GM12872 (cell line): ENCODE results near the gene USP47.
A peak's percentile ranks its signal among the peaks of the same experiment; 100 is the strongest.

ENCODE experiments used
- TF ChIP-seq, protein P1 (sequence below): IDR thresholded peaks from 3 replicates; pipeline ENCODE4 v1.5.1; 2011; ENCODE audit warnings: low read depth, mild to moderate bottlenecking, low read length, moderate library complexity; ENCODE audit not compliant: insufficient read depth

Gene USP47

DNA sequence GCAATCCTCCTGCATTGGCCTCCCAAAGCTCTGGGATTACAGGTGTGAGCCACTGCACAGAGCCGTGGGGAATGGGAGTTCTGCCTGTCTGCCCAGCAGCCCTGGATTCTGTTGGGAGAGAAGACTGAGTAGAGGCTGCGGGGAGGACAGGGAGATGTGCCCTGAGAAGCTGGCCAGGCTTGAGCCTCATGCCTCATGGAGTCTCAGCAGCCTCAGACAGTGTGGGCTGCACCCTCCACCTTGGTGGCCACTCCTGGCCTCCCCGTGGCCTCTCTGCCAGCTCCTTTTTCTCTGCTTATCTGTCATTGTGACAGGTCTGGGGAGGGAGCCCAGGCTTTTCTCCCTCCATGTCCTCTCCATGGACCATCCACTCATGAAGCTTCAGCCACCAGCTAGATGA, 123.4 kb downstream of the USP47 start:
- TF ChIP-seq, protein P1, sequence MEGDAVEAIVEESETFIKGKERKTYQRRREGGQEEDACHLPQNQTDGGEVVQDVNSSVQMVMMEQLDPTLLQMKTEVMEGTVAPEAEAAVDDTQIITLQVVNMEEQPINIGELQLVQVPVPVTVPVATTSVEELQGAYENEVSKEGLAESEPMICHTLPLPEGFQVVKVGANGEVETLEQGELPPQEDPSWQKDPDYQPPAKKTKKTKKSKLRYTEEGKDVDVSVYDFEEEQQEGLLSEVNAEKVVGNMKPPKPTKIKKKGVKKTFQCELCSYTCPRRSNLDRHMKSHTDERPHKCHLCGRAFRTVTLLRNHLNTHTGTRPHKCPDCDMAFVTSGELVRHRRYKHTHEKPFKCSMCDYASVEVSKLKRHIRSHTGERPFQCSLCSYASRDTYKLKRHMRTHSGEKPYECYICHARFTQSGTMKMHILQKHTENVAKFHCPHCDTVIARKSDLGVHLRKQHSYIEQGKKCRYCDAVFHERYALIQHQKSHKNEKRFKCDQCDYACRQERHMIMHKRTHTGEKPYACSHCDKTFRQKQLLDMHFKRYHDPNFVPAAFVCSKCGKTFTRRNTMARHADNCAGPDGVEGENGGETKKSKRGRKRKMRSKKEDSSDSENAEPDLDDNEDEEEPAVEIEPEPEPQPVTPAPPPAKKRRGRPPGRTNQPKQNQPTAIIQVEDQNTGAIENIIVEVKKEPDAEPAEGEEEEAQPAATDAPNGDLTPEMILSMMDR, result no peak

DNA sequence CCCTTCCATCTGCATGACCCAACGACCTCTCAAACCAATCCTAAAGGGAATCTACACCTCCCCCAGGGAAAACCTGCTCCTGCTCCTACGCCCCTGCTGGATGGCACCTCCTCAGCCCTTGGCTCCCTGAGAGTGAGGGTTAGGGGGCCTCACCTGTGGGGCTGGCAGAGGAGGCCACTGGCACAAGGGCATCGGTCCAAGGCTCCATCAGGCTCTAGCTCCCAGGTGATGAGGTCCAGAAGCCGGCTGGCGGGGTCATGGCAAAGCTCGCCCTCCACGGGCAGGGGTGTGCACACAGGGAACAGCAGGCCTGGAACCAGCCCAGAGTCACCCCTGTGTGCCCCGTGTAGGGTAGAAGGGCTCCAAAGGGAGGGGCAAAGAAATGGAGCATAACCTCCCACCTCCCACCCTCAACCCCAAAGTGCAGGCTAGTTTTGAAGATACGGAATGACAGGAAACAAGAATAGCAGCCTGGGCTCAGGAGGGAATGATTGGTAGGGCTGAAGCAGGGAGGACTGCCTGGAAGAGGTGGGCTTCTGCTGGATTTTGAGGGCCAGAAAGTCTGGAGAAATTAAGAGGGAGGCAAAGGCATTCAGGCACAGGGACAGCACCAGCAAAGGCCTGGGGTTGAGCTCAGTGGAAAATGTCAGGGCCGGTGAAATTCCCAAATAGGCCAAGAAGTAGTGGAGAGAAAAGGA, 124.0 kb downstream of the USP47 start:
- TF ChIP-seq, protein P1, result no peak

DNA sequence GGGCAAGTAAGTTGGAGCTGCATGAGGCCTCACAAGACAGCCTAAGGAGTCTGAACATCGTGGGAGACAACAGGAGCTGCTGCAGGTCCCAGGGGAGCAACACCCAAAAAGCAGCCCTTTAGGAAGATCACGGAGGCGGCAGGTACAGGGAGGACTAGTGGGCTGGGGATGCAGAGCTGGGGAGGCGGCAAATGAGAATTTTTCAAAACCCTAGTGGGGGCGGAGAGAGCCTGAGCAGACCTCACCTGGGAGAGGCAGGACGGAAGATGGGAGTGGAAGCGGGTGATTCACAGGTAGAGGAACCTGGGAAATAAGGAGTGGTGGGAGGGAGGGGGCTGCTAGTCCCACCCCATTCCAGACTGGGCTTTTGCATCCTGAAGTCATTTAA, 124.6 kb downstream of the USP47 start:
- TF ChIP-seq, protein P1, result no peak

DNA sequence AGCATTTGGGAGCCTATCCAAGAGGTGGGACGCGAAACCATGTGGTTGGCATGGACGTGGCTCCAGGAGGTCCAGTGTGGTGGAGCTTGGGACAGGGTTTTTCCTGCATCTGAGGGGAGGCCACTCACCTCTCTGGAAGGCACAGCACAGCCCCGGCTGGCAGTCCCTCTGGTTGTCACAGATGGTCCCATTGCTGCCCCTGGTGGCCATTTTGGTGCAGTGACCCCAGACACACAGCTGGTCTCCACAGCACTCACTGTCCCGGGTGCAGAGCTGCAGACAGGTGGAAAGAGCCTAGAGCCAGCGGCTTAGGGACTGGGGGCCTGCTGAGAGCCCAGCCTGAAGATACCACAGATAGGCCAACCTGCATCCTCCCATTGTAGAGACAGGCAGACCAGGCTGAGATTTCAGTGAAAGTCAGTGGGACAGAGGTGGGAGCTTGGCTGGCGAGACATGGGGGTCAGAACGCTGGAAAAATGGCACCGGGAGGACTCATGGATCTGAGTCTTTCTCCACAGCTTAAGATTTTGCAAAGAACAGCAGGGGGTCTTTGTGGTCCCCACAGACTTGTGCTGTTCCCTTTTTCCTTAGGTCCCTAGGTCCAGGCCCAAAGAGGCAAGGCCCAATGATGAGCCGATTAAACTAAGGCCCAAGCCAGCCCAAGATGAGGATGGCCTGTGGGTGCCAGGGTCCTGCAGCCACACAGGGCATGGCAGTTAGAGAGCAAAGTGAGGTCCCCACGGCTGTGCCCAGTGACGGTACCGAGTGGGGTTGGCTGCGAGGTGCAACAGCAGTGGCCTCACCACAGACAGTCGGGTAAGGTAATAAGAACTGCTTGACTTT, 125.3 kb downstream of the USP47 start:
- TF ChIP-seq, protein P1, result peak; percentile 96

DNA sequence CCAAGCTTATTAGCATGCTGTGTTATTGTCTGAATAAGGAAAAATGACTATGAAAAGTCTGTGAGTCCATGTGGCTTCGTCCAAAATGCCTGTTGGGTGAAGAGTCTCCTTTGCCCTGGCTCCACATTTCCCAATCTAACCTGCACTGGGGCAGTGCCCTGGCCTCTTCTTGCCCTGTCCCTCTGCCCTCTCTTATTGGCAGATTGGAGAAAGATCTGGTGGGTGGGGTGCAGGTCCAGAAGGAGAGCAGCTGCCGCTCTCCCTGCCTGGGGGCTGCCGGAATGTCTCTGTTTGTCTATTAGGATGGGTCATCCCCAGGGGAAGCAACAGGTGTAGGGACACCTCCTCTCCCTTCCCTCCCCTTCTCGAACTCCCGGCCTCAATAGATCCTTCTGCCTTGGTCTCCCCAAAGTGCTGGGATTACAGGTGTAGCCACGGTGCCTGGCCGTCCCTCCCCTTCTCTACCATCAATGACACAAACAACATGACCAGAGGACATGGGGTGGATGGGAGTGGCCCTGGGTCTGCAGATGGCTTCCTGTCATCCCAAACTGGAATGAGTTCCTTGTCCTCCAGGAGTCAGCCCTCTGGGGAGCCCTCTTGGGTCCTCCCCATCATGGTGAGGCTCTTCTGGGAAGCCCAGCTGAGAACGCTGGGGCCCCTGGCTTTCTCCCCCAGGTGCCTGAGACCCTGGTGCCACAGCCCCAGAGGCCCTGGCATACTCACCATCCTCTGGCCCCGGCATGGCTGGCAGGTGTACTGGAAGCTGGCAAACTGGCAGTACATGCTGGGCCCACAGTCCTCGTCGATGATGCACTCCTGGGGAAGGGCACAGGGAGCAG, 126.1 kb downstream of the USP47 start:
- TF ChIP-seq, protein P1, result no peak

DNA sequence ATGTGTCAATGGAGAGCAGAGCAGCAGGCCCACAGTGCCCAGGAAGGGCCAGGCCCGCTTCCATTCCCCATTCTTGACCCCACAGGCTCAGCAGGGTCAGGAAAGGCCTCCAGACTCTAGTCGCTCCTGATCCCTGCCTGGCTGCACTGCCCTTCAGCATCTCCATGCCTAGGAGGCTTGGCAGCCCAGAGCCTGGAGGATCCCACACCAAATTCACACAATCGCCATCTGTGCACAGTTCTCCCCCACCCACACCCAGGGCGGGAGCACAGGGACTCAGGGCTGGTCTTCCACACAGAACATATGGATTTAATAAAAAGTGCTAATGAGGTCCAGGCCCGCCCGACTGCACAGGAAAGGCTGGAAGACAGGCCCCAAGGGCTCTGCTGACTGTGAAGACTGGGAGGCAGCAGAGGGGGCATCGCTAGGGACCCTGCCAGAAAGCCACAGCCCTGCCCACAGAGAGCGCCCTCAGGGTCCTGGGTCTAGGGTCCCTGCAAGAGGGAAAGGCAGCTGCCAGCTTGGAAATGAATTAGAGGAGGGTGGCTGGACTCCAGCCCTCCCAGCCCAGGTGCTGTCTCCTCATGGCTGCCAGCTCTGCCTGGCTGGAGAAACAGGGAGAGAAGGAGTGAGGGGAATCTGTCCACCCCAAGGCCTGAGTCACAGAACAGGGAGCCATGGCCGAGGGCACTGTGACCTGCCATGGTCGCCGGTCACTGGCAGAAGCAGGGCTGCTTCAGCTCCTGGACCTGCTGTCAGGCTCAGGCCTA, 126.9 kb downstream of the USP47 start:
- TF ChIP-seq, protein P1, result no peak
